Measurements from ENCODE around the gene FBXO3. TPM values are rescaled to one million over a fixed set of nuclear protein-coding genes. Genes with fewer than 3 reads are reported as not detected.

Gene FBXO3
- total RNA-seq, 4 donors from 2014 or later, result 26.5 to 49.2 (median 43.8) TPM

- WGBS, result 80% methylated on average over 6 of the region's 6 CpGs
- H3K4me3 ChIP-seq, result peak overlapping the region in 1 of 4 donors; percentile 22
- peaks cover 54 to 59% (median 56%) of the 10 kb centered on the region in 4 donors for H3K4me1 ChIP-seq
- no peaks in the 10 kb centered on the region for H3K27me3 ChIP-seq
- H3K36me3 ChIP-seq, result no peaks in the 10 kb centered on the region
- intact Hi-C loops (cut with DNase I), result loop anchor here (10.0 kb wide), 1 partner anchor 536 kb away; no protein-coding TSS in a partner anchor
- peaks cover 0 to 5% (median 2%) of the 10 kb centered on the region in 4 donors for H3K9me3 ChIP-seq
- TF ChIP-seq EP300 (IDR thresholded peaks at IDR 0.05), result no peak
- no peak for DNase-seq (ENCODE audit: extremely low spot score)
- H3K27ac ChIP-seq (replicated peaks in 1 of 4), result peak overlapping the region; percentile 74 to 82 (median 78)
These were observed 83.1 kb downstream of the FBXO3 start for GRCh38 chr11:33691066-33691864.

Other genes starting within 250 kb of the FBXO3 start
- gene C11orf91, start 73.7 kb downstream of the FBXO3 start, total RNA-seq, result not detected
- 100 to 1,000 TPM; 135 to 528 (median 378) TPM for gene CD59, start 38.1 kb downstream of the FBXO3 start, total RNA-seq
- gene LMO2, start 117.6 kb upstream of the FBXO3 start, total RNA-seq, result 10 to 100 TPM; 13.3 to 20.2 (median 15.5) TPM